Lower leg skin (tissue), 3 donors: ENCODE measurements around the gene RNGTT.

Source experiments
- CTCF ChIP-seq, 3 donors: fragments of 450-650 bp; IDR thresholded peaks; one replicate each; pipeline ENCODE4 v1.5.1; 2016; ENCODE audit warnings: antibody characterized with exemption in 3 of 3, mild to moderate bottlenecking in 3 of 3, moderate library complexity in 2 of 3
- POLR2A ChIP-seq, 2 donors: fragments of 450-650 bp; IDR thresholded peaks; one replicate each; pipeline ENCODE4 v1.6.1; 2016 to 2017; ENCODE audit warnings: antibody characterized with exemption in 2 of 2, mild to moderate bottlenecking in 1 of 2, moderate library complexity in 1 of 2

- no peak for TF ChIP-seq CTCF (IDR thresholded peaks at IDR 0.05)
- TF ChIP-seq POLR2A (IDR thresholded peaks at IDR 0.05), result no peak
Observed at GRCh38 chr6:88741939-88742338, 221.5 kb downstream of the RNGTT start.
